ENCODE measurements around the gene FAM234B. TPM values are rescaled to one million over a fixed set of nuclear protein-coding genes. Genes with fewer than 3 reads are reported as not detected.
"Not testable (repeated sequence)": the region's sequence is repeated elsewhere in the genome, so short reads cannot be mapped to it uniquely, and the experiment has no call there.

FAM234B gene
- total RNA-seq, 1 experiment from 2014 or later, result 25.9 TPM

DNA sequence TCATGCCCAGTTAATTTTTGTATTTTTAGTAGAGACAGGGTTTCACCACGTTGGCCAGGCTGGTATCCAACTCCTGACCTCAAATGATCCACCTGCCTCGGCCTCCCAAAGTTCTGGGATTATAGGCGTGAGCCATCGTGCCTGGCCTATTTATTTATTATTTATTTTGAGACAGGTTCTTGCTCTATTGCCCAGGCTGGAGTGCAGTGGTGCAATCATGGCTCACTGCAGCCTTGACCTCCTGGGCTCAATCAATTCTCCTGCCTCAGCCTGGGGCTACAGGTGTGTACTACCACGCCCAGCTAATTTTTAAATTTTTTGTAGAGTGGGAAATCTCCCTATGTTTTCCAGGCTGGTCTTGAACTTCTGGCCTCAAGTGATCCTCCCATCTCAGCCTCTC lies 8.8 kb upstream of the FAM234B start:
- H3K27ac Mint-ChIP-seq; H3K4me3 Mint-ChIP-seq; H3K27me3 Mint-ChIP-seq (ENCODE audit: low read depth); ATAC-seq; DNase-seq (ENCODE audit: low spot score); H3K36me3 Mint-ChIP-seq; POLR2A ChIA-PET; H3K9me3 Mint-ChIP-seq; H3K4me1 Mint-ChIP-seq: not testable (repeated sequence)
- CTCF ChIA-PET, result interaction anchor here (0.6 to 1.9 kb wide), 2 partner anchors 11 to 173 kb away, joined by 3 to 4 read pairs; no protein-coding TSS in a partner anchor

DNA sequence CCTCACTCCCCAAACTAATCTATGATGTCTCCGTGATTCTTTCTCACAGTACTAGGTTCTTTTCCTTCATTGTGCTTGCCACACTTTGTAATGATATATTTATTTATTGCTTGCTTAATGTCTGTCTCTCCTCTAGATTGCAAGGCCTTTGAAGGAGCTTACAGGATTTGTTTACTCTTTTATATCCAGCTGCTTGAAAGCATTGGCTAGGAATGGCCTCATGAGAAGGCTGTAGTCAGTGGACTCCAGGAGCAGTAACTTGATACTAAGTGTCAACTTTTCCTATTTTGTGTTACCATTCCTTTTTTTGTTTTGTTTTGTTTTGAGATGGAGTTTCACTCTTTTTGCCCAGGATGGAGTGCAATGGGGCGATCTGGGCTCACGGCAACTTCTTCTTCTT lies 7.3 kb upstream of the FAM234B start:
- H3K27me3 Mint-ChIP-seq (ENCODE audit: low read depth), result no peaks in the 10 kb centered on the region; the same call in 1 of the 2 replicates
- ATAC-seq (no peak), DNase-seq (ENCODE audit: low spot score) (no peak)
- ChIA-PET CTCF (interaction anchor here (1.0 to 1.2 kb wide), 2 partner anchors 13 to 43 kb away, joined by 3 to 4 read pairs; no protein-coding TSS in a partner anchor), POLR2A (no interaction called here)
- no peak overlapping the region for H3K4me3 Mint-ChIP-seq
- H3K36me3 Mint-ChIP-seq, result no peaks in the 10 kb centered on the region
- H3K4me1 Mint-ChIP-seq, result 0 out of 2 replicates have a peak, but pooled peaks cover 6% of the 10 kb centered on the region
- TF ChIP-seq NR2C2 (CRISPR knock-in tag; IDR thresholded peaks at IDR 0.05) (no peak), GTF2I (CRISPR knock-in tag; conservative IDR thresholded peaks at IDR 0.05) (no peak), FOXJ3 (CRISPR knock-in tag; IDR thresholded peaks at IDR 0.05; ENCODE audit: borderline replicate concordance) (no peak), ZNF121 (CRISPR knock-in tag; IDR thresholded peaks at IDR 0.05) (no peak), JAZF1 (CRISPR knock-in tag; IDR thresholded peaks at IDR 0.05) (no peak), PRRX2 (CRISPR knock-in tag; IDR thresholded peaks at IDR 0.05) (no peak), ARID4B (CRISPR knock-in tag; IDR thresholded peaks at IDR 0.05; ENCODE audit: borderline replicate concordance) (no peak), ZNF532 (CRISPR knock-in tag; IDR thresholded peaks at IDR 0.05; ENCODE audit: borderline replicate concordance) (no peak)
- TF ChIP-seq, protein P1, sequence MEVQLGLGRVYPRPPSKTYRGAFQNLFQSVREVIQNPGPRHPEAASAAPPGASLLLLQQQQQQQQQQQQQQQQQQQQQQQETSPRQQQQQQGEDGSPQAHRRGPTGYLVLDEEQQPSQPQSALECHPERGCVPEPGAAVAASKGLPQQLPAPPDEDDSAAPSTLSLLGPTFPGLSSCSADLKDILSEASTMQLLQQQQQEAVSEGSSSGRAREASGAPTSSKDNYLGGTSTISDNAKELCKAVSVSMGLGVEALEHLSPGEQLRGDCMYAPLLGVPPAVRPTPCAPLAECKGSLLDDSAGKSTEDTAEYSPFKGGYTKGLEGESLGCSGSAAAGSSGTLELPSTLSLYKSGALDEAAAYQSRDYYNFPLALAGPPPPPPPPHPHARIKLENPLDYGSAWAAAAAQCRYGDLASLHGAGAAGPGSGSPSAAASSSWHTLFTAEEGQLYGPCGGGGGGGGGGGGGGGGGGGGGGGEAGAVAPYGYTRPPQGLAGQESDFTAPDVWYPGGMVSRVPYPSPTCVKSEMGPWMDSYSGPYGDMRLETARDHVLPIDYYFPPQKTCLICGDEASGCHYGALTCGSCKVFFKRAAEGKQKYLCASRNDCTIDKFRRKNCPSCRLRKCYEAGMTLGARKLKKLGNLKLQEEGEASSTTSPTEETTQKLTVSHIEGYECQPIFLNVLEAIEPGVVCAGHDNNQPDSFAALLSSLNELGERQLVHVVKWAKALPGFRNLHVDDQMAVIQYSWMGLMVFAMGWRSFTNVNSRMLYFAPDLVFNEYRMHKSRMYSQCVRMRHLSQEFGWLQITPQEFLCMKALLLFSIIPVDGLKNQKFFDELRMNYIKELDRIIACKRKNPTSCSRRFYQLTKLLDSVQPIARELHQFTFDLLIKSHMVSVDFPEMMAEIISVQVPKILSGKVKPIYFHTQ (CRISPR knock-in tag; IDR thresholded peaks at IDR 0.05), result no peak
- no peak overlapping the region for H3K27ac Mint-ChIP-seq
- H3K9me3 Mint-ChIP-seq, result no peaks in the 10 kb centered on the region

DNA sequence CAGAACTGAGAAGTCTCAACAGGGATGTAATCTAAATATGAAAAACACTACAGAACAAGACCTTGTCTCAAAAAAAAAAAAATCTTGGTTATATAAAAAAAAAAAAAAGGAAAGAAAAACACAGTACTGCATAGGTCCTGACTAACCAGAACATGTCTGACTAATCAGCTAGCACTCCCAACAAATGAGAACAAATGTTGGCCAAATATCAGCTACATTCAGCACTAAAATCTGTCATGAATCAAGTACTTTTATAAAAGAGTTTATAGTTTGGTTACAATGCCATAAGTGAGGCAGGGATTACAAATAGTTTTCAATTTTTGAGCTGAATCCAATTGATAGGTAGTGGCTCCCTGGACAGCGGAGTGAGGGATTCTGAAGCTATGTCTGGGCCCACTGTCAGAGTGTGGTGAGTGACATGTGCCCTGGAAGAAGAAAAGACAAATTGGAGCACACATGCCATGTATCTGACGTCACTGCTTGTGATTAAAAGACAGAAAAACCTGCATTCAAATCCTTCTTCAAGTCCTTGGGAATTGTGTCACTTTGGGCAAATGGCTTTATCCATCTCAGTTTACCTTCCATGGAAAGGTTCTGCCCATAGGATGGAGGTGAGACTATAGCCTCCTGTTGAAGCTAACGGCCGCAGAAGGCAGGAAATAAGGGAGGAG lies 5.6 kb upstream of the FAM234B start:
- peaks cover 14% of the 10 kb centered on the region for H3K4me1 Mint-ChIP-seq
- ChIA-PET POLR2A (no interaction called here), CTCF (interaction anchor here (0.6 to 1.4 kb wide), 3 partner anchors 33 to 62 kb away, joined by 5 read pairs; no protein-coding TSS in a partner anchor)
- H3K27me3 Mint-ChIP-seq (ENCODE audit: low read depth), result peaks cover 10% of the 10 kb centered on the region
- DNase-seq (ENCODE audit: low spot score) (no peak), ATAC-seq (no peak)
- H3K9me3 Mint-ChIP-seq, result no peaks in the 10 kb centered on the region
- H3K4me3 Mint-ChIP-seq, result no peak overlapping the region
- no peaks in the 10 kb centered on the region for H3K36me3 Mint-ChIP-seq
- no peak overlapping the region for H3K27ac Mint-ChIP-seq
- TF ChIP-seq CREB1 (CRISPR knock-in tag; IDR thresholded peaks at IDR 0.05) (no peak), FOXP1 (CRISPR knock-in tag; IDR thresholded peaks at IDR 0.05; ENCODE audit: borderline replicate concordance) (no peak), ZNF396 (CRISPR knock-in tag; IDR thresholded peaks at IDR 0.05; ENCODE audit: borderline replicate concordance) (no peak), EMX1 (CRISPR knock-in tag; IDR thresholded peaks at IDR 0.05) (no peak), FOXP4 (CRISPR knock-in tag; IDR thresholded peaks at IDR 0.05) (no peak), STAT6 (CRISPR knock-in tag; conservative IDR thresholded peaks at IDR 0.05; ENCODE audit: low read depth) (no peak)

Data from WTC11 (cell line).